ENCODE results near the gene EDIL3.

EDIL3 gene

GRCh38 chr5:84119252-84119651 lies 265.4 kb downstream of the EDIL3 start:
- H3K4me1 ChIP-seq (ENCODE audit: control extremely low read depth in 1 of 4, control insufficient read depth in 4 of 4, insufficient read depth in 4 of 4, low read length in 3 of 4) = no peaks in the 10 kb centered on the region
- WGBS (ENCODE audit: insufficient coverage) = 90% methylated on average over 2 of the region's 3 CpGs

GRCh38 chr5:84118551-84118950 lies 266.1 kb downstream of the EDIL3 start:
- ChIA-PET CTCF (interaction anchor here (1.6 kb wide), 1 partner anchor 10 kb away, joined by 5 read pairs; no protein-coding TSS in a partner anchor), POLR2A (no interaction called here)
- Histone ChIP-seq H3K9me3 (ENCODE audit: control extremely low read depth in 1 of 5, control insufficient read depth in 4 of 5, insufficient read depth in 2 of 5, low read depth in 1 of 5, low read length in 4 of 5) (no peaks in the 10 kb centered on the region), H3K4me3 (ENCODE audit: control insufficient read depth in 1 of 7, extremely low read depth in 1 of 7, insufficient read depth in 4 of 7, low read depth in 2 of 7, low read length in 6 of 7) (no peak overlapping the region), H3K27ac (ENCODE audit: insufficient read depth in 1 of 2, low read depth in 1 of 2, low read length in 2 of 2, poor library complexity in 1 of 2, severe bottlenecking in 2 of 2) (no peak overlapping the region), H3K4me1 (ENCODE audit: control extremely low read depth in 1 of 4, control insufficient read depth in 4 of 4, insufficient read depth in 4 of 4, low read length in 3 of 4) (no peaks in the 10 kb centered on the region), H3K36me3 (ENCODE audit: control insufficient read depth in 4 of 4, insufficient read depth in 4 of 4, low read length in 3 of 4) (no peaks in the 10 kb centered on the region), H3K27me3 (replicated peaks in 2 of 5; ENCODE audit: control insufficient read depth in 4 of 5, insufficient read depth in 5 of 5, low read length in 4 of 5) (no peaks in the 10 kb centered on the region)
- WGBS (ENCODE audit: insufficient coverage) = no CpG with 5 or more reads among the region's 2 CpGs
- no peak for DNase-seq

More at GRCh38 chr5:84119252-84119651, 265.4 kb downstream of the EDIL3 start:
- ChIA-PET POLR2A (interaction anchor here (0.7 kb wide), 1 partner anchor 279 kb away, joined by 3 read pairs; no protein-coding TSS in a partner anchor), CTCF (no interaction called here)
- Histone ChIP-seq H3K9me3 (ENCODE audit: control extremely low read depth in 1 of 5, control insufficient read depth in 4 of 5, insufficient read depth in 2 of 5, low read depth in 1 of 5, low read length in 4 of 5) (no peaks in the 10 kb centered on the region), H3K36me3 (ENCODE audit: control insufficient read depth in 4 of 4, insufficient read depth in 4 of 4, low read length in 3 of 4) (no peaks in the 10 kb centered on the region), H3K27me3 (replicated peaks in 2 of 5; ENCODE audit: control insufficient read depth in 4 of 5, insufficient read depth in 5 of 5, low read length in 4 of 5) (no peaks in the 10 kb centered on the region), H3K27ac (ENCODE audit: insufficient read depth in 1 of 2, low read depth in 1 of 2, low read length in 2 of 2, poor library complexity in 1 of 2, severe bottlenecking in 2 of 2) (no peak overlapping the region), H3K4me3 (ENCODE audit: control insufficient read depth in 1 of 7, extremely low read depth in 1 of 7, insufficient read depth in 4 of 7, low read depth in 2 of 7, low read length in 6 of 7) (no peak overlapping the region)
- DNase-seq = no peak

- ChIA-PET CTCF (no interaction called here), POLR2A (no interaction called here)
- no CpG with 5 or more reads among the region's 1 CpG for WGBS (ENCODE audit: insufficient coverage)
Measured at GRCh38 chr5:84115727-84116126, 269.0 kb downstream of the EDIL3 start.

DNA sequence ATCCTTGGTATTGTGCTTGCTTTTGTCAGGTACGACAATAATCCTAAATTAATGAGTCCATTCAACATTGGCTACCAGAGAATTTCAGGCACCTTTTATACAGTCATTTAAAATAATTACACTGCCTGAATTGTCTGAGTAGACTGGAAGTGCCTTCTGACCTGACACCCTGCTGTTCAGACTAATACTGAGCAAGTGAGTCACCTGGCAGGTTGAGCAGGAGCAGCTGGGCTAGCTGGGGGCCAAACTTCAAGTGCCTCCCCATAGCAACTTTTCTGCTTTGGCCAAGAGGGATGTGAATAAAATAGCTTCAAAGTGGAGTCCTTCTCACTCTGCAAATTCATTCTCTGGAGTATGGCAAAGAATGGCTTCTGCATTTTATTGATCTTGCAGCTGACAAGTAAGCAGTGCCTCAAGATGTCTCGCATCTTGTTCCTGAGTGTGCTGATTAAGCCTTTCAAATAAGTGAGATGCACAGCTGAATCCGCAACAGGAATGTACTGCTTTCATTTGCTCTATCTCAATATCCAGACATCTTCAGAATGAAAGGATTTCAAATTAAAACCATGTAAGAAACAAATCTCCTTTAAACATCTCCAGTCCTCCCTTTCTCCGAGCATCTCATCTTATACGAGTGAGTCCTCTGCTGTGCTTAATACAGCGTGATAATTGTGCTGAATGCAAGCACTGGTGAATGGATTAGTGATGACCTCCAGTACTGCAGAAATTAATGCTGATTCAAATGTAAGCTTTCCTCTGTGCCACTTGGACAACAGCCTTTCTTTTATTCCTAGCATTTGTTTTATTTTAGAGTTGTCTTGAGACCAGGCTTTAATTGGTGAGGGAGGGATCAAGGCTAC lies 271.2 kb downstream of the EDIL3 start:
- 100% methylated on average over 4 of the region's 6 CpGs for WGBS (ENCODE audit: insufficient coverage)
- no peaks in the 10 kb centered on the region for H3K36me3 ChIP-seq (ENCODE audit: control insufficient read depth in 4 of 4, insufficient read depth in 4 of 4, low read length in 3 of 4)
- no peak overlapping the region for H3K27ac ChIP-seq (ENCODE audit: insufficient read depth in 1 of 2, low read depth in 1 of 2, low read length in 2 of 2, poor library complexity in 1 of 2, severe bottlenecking in 2 of 2)
- H3K4me1 ChIP-seq (ENCODE audit: control extremely low read depth in 1 of 4, control insufficient read depth in 4 of 4, insufficient read depth in 4 of 4, low read length in 3 of 4) = no peaks in the 10 kb centered on the region
- no peaks in the 10 kb centered on the region for H3K27me3 ChIP-seq (replicated peaks in 2 of 5; ENCODE audit: control insufficient read depth in 4 of 5, insufficient read depth in 5 of 5, low read length in 4 of 5)
- ChIA-PET CTCF (no interaction called here), POLR2A (no interaction called here)
- H3K4me3 ChIP-seq (ENCODE audit: control insufficient read depth in 1 of 7, extremely low read depth in 1 of 7, insufficient read depth in 4 of 7, low read depth in 2 of 7, low read length in 6 of 7) = no peak overlapping the region
- H3K9me3 ChIP-seq (ENCODE audit: control extremely low read depth in 1 of 5, control insufficient read depth in 4 of 5, insufficient read depth in 2 of 5, low read depth in 1 of 5, low read length in 4 of 5) = no peaks in the 10 kb centered on the region
- no peak for DNase-seq

More at GRCh38 chr5:84115727-84116126, 269.0 kb downstream of the EDIL3 start:
- Histone ChIP-seq H3K36me3 (ENCODE audit: control insufficient read depth in 4 of 4, insufficient read depth in 4 of 4, low read length in 3 of 4) (no peaks in the 10 kb centered on the region), H3K9me3 (ENCODE audit: control extremely low read depth in 1 of 5, control insufficient read depth in 4 of 5, insufficient read depth in 2 of 5, low read depth in 1 of 5, low read length in 4 of 5) (no peaks in the 10 kb centered on the region), H3K27me3 (replicated peaks in 2 of 5; ENCODE audit: control insufficient read depth in 4 of 5, insufficient read depth in 5 of 5, low read length in 4 of 5) (no peaks in the 10 kb centered on the region), H3K4me1 (ENCODE audit: control extremely low read depth in 1 of 4, control insufficient read depth in 4 of 4, insufficient read depth in 4 of 4, low read length in 3 of 4) (no peaks in the 10 kb centered on the region), H3K4me3 (ENCODE audit: control insufficient read depth in 1 of 7, extremely low read depth in 1 of 7, insufficient read depth in 4 of 7, low read depth in 2 of 7, low read length in 6 of 7) (no peak overlapping the region), H3K27ac (ENCODE audit: insufficient read depth in 1 of 2, low read depth in 1 of 2, low read length in 2 of 2, poor library complexity in 1 of 2, severe bottlenecking in 2 of 2) (no peak overlapping the region)
- no peak for DNase-seq

DNA sequence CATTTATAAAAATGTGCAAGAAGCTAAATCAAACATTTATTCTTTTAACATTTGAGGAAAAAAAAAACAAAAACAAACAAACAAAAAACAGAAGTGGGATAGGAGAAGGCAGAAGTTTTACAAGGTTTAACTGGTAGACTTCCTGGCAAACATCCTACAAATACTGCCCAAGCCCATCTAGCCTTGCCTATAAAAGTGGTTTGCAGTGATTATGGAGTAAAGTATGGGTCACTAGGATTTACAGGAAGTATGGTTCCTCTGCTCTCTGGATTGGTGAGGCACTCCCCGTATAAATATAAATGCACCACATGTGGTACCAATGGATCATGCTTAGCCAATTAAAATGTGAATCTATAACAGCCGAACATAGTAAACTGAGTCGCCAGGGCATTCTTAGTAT lies 291.9 kb downstream of the EDIL3 start:
- Histone ChIP-seq H3K27me3 (replicated peaks in 2 of 5; ENCODE audit: control insufficient read depth in 4 of 5, insufficient read depth in 5 of 5, low read length in 4 of 5) (no peaks in the 10 kb centered on the region), H3K4me1 (ENCODE audit: control extremely low read depth in 1 of 4, control insufficient read depth in 4 of 4, insufficient read depth in 4 of 4, low read length in 3 of 4) (peaks cover 0 to 3% (median 0%) of the 10 kb centered on the region in 4 experiments), H3K4me3 (ENCODE audit: control insufficient read depth in 1 of 7, extremely low read depth in 1 of 7, insufficient read depth in 4 of 7, low read depth in 2 of 7, low read length in 6 of 7) (no peak overlapping the region), H3K36me3 (ENCODE audit: control insufficient read depth in 4 of 4, insufficient read depth in 4 of 4, low read length in 3 of 4) (no peaks in the 10 kb centered on the region), H3K27ac (ENCODE audit: insufficient read depth in 1 of 2, low read depth in 1 of 2, low read length in 2 of 2, poor library complexity in 1 of 2, severe bottlenecking in 2 of 2) (no peak overlapping the region), H3K9me3 (ENCODE audit: control extremely low read depth in 1 of 5, control insufficient read depth in 4 of 5, insufficient read depth in 2 of 5, low read depth in 1 of 5, low read length in 4 of 5) (peaks cover 0 to 3% (median 0%) of the 10 kb centered on the region in 5 experiments)
- 83% methylated on average over 1 of the region's 3 CpGs for WGBS (ENCODE audit: insufficient coverage)
- DNase-seq = no peak
- ChIA-PET POLR2A (no interaction called here), CTCF (no interaction called here)

DNA sequence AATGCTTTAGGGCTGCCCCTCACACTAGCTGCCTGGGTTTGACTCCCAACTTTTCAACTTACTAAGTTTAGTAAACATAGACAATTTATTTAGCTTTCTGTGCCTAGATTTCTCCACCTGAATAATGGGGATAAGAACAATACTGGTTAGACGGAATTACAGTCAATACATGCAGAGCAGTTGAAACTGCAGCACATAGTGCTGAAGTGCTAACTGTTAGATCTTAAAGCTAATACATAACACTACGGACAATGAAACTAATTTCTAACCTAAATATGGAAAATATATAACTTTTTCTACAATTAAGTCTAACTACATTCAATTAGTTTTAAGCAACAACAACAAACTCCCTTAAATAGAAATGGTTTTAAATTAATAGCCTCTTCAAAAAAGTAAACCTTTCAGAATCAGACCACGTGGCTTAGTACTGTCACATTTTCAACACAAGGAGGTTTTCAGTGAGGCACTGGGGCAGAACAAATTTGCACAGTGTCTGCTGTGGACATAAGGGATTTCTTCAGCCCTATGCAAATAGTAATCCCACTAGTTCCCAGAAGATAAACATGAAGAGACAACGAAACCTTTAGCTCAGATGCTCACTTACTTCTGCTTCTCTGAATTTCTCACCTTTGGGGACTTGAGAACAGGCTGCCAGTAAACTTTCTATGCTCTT lies 293.4 kb downstream of the EDIL3 start:
- DNase-seq = no peak
- ChIA-PET CTCF (no interaction called here), POLR2A (no interaction called here)
- 100% methylated on average over 1 of the region's 4 CpGs for WGBS (ENCODE audit: insufficient coverage)
- Histone ChIP-seq H3K27me3 (replicated peaks in 2 of 5; ENCODE audit: control insufficient read depth in 4 of 5, insufficient read depth in 5 of 5, low read length in 4 of 5) (no peaks in the 10 kb centered on the region), H3K4me1 (ENCODE audit: control extremely low read depth in 1 of 4, control insufficient read depth in 4 of 4, insufficient read depth in 4 of 4, low read length in 3 of 4) (peaks cover 0 to 3% (median 0%) of the 10 kb centered on the region in 4 experiments), H3K27ac (ENCODE audit: insufficient read depth in 1 of 2, low read depth in 1 of 2, low read length in 2 of 2, poor library complexity in 1 of 2, severe bottlenecking in 2 of 2) (no peak overlapping the region), H3K9me3 (ENCODE audit: control extremely low read depth in 1 of 5, control insufficient read depth in 4 of 5, insufficient read depth in 2 of 5, low read depth in 1 of 5, low read length in 4 of 5) (peaks cover 0 to 2% (median 0%) of the 10 kb centered on the region in 5 experiments), H3K36me3 (ENCODE audit: control insufficient read depth in 4 of 4, insufficient read depth in 4 of 4, low read length in 3 of 4) (no peaks in the 10 kb centered on the region), H3K4me3 (ENCODE audit: control insufficient read depth in 1 of 7, extremely low read depth in 1 of 7, insufficient read depth in 4 of 7, low read depth in 2 of 7, low read length in 6 of 7) (no peak overlapping the region)

GRCh38 chr5:84088996-84089395 lies 295.7 kb downstream of the EDIL3 start:
- H3K36me3 ChIP-seq (ENCODE audit: control insufficient read depth in 4 of 4, insufficient read depth in 4 of 4, low read length in 3 of 4) = no peaks in the 10 kb centered on the region
- H3K27ac ChIP-seq (ENCODE audit: insufficient read depth in 1 of 2, low read depth in 1 of 2, low read length in 2 of 2, poor library complexity in 1 of 2, severe bottlenecking in 2 of 2) = no peak overlapping the region
- 67% methylated on average over 1 of the region's 2 CpGs for WGBS (ENCODE audit: insufficient coverage)
- H3K4me3 ChIP-seq (ENCODE audit: control insufficient read depth in 1 of 7, extremely low read depth in 1 of 7, insufficient read depth in 4 of 7, low read depth in 2 of 7, low read length in 6 of 7) = no peak overlapping the region
- ChIA-PET CTCF (no interaction called here), POLR2A (no interaction called here)
- no peaks in the 10 kb centered on the region for H3K9me3 ChIP-seq (ENCODE audit: control extremely low read depth in 1 of 5, control insufficient read depth in 4 of 5, insufficient read depth in 2 of 5, low read depth in 1 of 5, low read length in 4 of 5)
- no peak for DNase-seq
- H3K27me3 ChIP-seq (replicated peaks in 2 of 5; ENCODE audit: control insufficient read depth in 4 of 5, insufficient read depth in 5 of 5, low read length in 4 of 5) = no peaks in the 10 kb centered on the region
- no peaks in the 10 kb centered on the region for H3K4me1 ChIP-seq (ENCODE audit: control extremely low read depth in 1 of 4, control insufficient read depth in 4 of 4, insufficient read depth in 4 of 4, low read length in 3 of 4)
